Measurements from ENCODE around the gene CD74. TPM values are rescaled to one million over a fixed set of nuclear protein-coding genes. Genes with fewer than 3 reads are reported as not detected.

The CD74 gene
- total RNA-seq, 1 donor from 2014 or later = 440 TPM

- no peak for DNase-seq (ENCODE audit: low spot score)
- Mint-ChIP-seq H3K4me3 (no peak overlapping the region), H3K4me1 (ENCODE audit: low read depth) (no peaks in the 10 kb centered on the region), H3K36me3 (ENCODE audit: low read depth) (peaks cover 37% of the 10 kb centered on the region), H3K9me3 (no peaks in the 10 kb centered on the region), H3K27ac (no peak overlapping the region), H3K27me3 (ENCODE audit: insufficient read depth) (no peaks in the 10 kb centered on the region)
- intact Hi-C loops (cut with micrococcal nuclease) = no loop called here
Observed at GRCh38 chr5:150395688-150395975, 17.1 kb downstream of the CD74 start.

GRCh38 chr5:150394912-150395687 lies 17.6 kb downstream of the CD74 start:
- Mint-ChIP-seq H3K4me1 (ENCODE audit: low read depth) (no peaks in the 10 kb centered on the region), H3K27me3 (ENCODE audit: insufficient read depth) (no peaks in the 10 kb centered on the region), H3K27ac (no peak overlapping the region), H3K9me3 (no peaks in the 10 kb centered on the region), H3K4me3 (no peak overlapping the region), H3K36me3 (ENCODE audit: low read depth) (peaks cover 32% of the 10 kb centered on the region)
- DNase-seq (ENCODE audit: low spot score) = no peak
- intact Hi-C loops (cut with micrococcal nuclease) = no loop called here

GRCh38 chr5:150394131-150394530 lies 18.6 kb downstream of the CD74 start:
- H3K9me3 Mint-ChIP-seq = no peaks in the 10 kb centered on the region
- intact Hi-C loops (cut with micrococcal nuclease) = no loop called here
- peak overlapping the region; percentile 40 for H3K27ac Mint-ChIP-seq
- H3K4me3 Mint-ChIP-seq = no peak overlapping the region
- H3K27me3 Mint-ChIP-seq (ENCODE audit: insufficient read depth) = no peaks in the 10 kb centered on the region
- no peak for DNase-seq (ENCODE audit: low spot score)
- no peaks in the 10 kb centered on the region for H3K4me1 Mint-ChIP-seq (ENCODE audit: low read depth)
- H3K36me3 Mint-ChIP-seq (ENCODE audit: low read depth) = peaks cover 28% of the 10 kb centered on the region

- DNase-seq (ENCODE audit: low spot score) = no peak
- H3K4me1 Mint-ChIP-seq (ENCODE audit: low read depth) = no peaks in the 10 kb centered on the region
- no peak overlapping the region for H3K27ac Mint-ChIP-seq
- H3K36me3 Mint-ChIP-seq (ENCODE audit: low read depth) = peaks cover 26% of the 10 kb centered on the region
- H3K27me3 Mint-ChIP-seq (ENCODE audit: insufficient read depth) = no peaks in the 10 kb centered on the region
- intact Hi-C loops (cut with micrococcal nuclease) = no loop called here
- no peak overlapping the region for H3K4me3 Mint-ChIP-seq
- no peaks in the 10 kb centered on the region for H3K9me3 Mint-ChIP-seq
Observed at GRCh38 chr5:150393096-150393645, 19.5 kb downstream of the CD74 start.

GRCh38 chr5:150392680-150393079 lies 20.0 kb downstream of the CD74 start:
- H3K27ac Mint-ChIP-seq = no peak overlapping the region

GRCh38 chr5:150391986-150392385 lies 20.7 kb downstream of the CD74 start:
- H3K9me3 Mint-ChIP-seq = no peaks in the 10 kb centered on the region
- intact Hi-C loops (cut with micrococcal nuclease) = no loop called here
- H3K27ac Mint-ChIP-seq = no peak overlapping the region
- no peaks in the 10 kb centered on the region for H3K27me3 Mint-ChIP-seq (ENCODE audit: insufficient read depth)
- no peak overlapping the region for H3K4me3 Mint-ChIP-seq
- peaks cover 22% of the 10 kb centered on the region for H3K36me3 Mint-ChIP-seq (ENCODE audit: low read depth)
- H3K4me1 Mint-ChIP-seq (ENCODE audit: low read depth) = no peaks in the 10 kb centered on the region
- no peak for DNase-seq (ENCODE audit: low spot score)

More at GRCh38 chr5:150392680-150393079, 20.0 kb downstream of the CD74 start:
- DNase-seq (ENCODE audit: low spot score) = no peak
- Mint-ChIP-seq H3K9me3 (no peaks in the 10 kb centered on the region), H3K4me1 (ENCODE audit: low read depth) (no peaks in the 10 kb centered on the region), H3K4me3 (no peak overlapping the region), H3K36me3 (ENCODE audit: low read depth) (peaks cover 26% of the 10 kb centered on the region), H3K27me3 (ENCODE audit: insufficient read depth) (no peaks in the 10 kb centered on the region)
- intact Hi-C loops (cut with micrococcal nuclease) = no loop called here

GRCh38 chr5:150391064-150391834 lies 21.5 kb downstream of the CD74 start:
- no peaks in the 10 kb centered on the region for H3K9me3 Mint-ChIP-seq
- no peak overlapping the region for H3K4me3 Mint-ChIP-seq
- DNase-seq (ENCODE audit: low spot score) = no peak
- peaks cover 21% of the 10 kb centered on the region for H3K36me3 Mint-ChIP-seq (ENCODE audit: low read depth)
- no peaks in the 10 kb centered on the region for H3K4me1 Mint-ChIP-seq (ENCODE audit: low read depth)
- intact Hi-C loops (cut with micrococcal nuclease) = no loop called here
- H3K27ac Mint-ChIP-seq = no peak overlapping the region
- no peaks in the 10 kb centered on the region for H3K27me3 Mint-ChIP-seq (ENCODE audit: insufficient read depth)

GRCh38 chr5:150389531-150390266 lies 23.0 kb downstream of the CD74 start:
- Mint-ChIP-seq H3K27me3 (ENCODE audit: insufficient read depth) (no peaks in the 10 kb centered on the region), H3K9me3 (no peaks in the 10 kb centered on the region), H3K4me1 (ENCODE audit: low read depth) (no peaks in the 10 kb centered on the region), H3K4me3 (no peak overlapping the region), H3K36me3 (ENCODE audit: low read depth) (peaks cover 13% of the 10 kb centered on the region), H3K27ac (no peak overlapping the region)
- intact Hi-C loops (cut with micrococcal nuclease) = no loop called here
- no peak for DNase-seq (ENCODE audit: low spot score)

GRCh38 chr5:150386024-150386855 lies 26.5 kb downstream of the CD74 start:
- no peak overlapping the region for H3K4me3 Mint-ChIP-seq
- H3K4me1 Mint-ChIP-seq (ENCODE audit: low read depth) = no peaks in the 10 kb centered on the region
- H3K27ac Mint-ChIP-seq = no peak overlapping the region
- no peaks in the 10 kb centered on the region for H3K27me3 Mint-ChIP-seq (ENCODE audit: insufficient read depth)
- no peak for DNase-seq (ENCODE audit: low spot score)
- no peaks in the 10 kb centered on the region for H3K9me3 Mint-ChIP-seq
- intact Hi-C loops (cut with micrococcal nuclease) = no loop called here
- H3K36me3 Mint-ChIP-seq (ENCODE audit: low read depth) = peaks cover 24% of the 10 kb centered on the region

- H3K27ac Mint-ChIP-seq = no peak overlapping the region
- no peaks in the 10 kb centered on the region for H3K9me3 Mint-ChIP-seq
- peaks cover 34% of the 10 kb centered on the region for H3K36me3 Mint-ChIP-seq (ENCODE audit: low read depth)
- no peak for DNase-seq (ENCODE audit: low spot score)
- H3K27me3 Mint-ChIP-seq (ENCODE audit: insufficient read depth) = no peaks in the 10 kb centered on the region
- H3K4me1 Mint-ChIP-seq (ENCODE audit: low read depth) = no peaks in the 10 kb centered on the region
- no peak overlapping the region for H3K4me3 Mint-ChIP-seq
- intact Hi-C loops (cut with micrococcal nuclease) = no loop called here
Observed at GRCh38 chr5:150384701-150385100, 28.0 kb downstream of the CD74 start.

- DNase-seq (ENCODE audit: low spot score) = no peak
- Mint-ChIP-seq H3K27me3 (ENCODE audit: insufficient read depth) (no peaks in the 10 kb centered on the region), H3K27ac (no peak overlapping the region)
Observed at GRCh38 chr5:150377964-150378694, 34.6 kb downstream of the CD74 start.

More at GRCh38 chr5:150377964-150378694, 34.6 kb downstream of the CD74 start:
- Mint-ChIP-seq H3K36me3 (ENCODE audit: low read depth) (peaks cover 53% of the 10 kb centered on the region), H3K9me3 (no peaks in the 10 kb centered on the region), H3K4me3 (no peak overlapping the region), H3K4me1 (ENCODE audit: low read depth) (no peaks in the 10 kb centered on the region)
- intact Hi-C loops (cut with micrococcal nuclease) = no loop called here
